ENCODE measurements around the gene APPBP2. TPM values are rescaled to one million over a fixed set of nuclear protein-coding genes. Genes with fewer than 3 reads are reported as not detected.

Gene APPBP2
- total and polyA plus RNA-seq, 12 donors: 5.5 to 63.4 (median 36.1) TPM

GRCh38 chr17:60416368-60416925, 109.6 kb downstream of the APPBP2 start:
- Histone ChIP-seq H3K36me3 (replicated peaks in 1 of 2) (no peaks in the 10 kb centered on the region), H3K9me3 (replicated peaks in 1 of 3) (no peaks in the 10 kb centered on the region), H3K27me3 (no peaks in the 10 kb centered on the region), H3K4me3 (no peak overlapping the region), H3K4me1 (replicated peaks in 1 of 2) (peaks cover 0 to 6% of the 10 kb centered on the region in 2 donors), H3K27ac (no peak overlapping the region)
- TF ChIP-seq, protein P1, sequence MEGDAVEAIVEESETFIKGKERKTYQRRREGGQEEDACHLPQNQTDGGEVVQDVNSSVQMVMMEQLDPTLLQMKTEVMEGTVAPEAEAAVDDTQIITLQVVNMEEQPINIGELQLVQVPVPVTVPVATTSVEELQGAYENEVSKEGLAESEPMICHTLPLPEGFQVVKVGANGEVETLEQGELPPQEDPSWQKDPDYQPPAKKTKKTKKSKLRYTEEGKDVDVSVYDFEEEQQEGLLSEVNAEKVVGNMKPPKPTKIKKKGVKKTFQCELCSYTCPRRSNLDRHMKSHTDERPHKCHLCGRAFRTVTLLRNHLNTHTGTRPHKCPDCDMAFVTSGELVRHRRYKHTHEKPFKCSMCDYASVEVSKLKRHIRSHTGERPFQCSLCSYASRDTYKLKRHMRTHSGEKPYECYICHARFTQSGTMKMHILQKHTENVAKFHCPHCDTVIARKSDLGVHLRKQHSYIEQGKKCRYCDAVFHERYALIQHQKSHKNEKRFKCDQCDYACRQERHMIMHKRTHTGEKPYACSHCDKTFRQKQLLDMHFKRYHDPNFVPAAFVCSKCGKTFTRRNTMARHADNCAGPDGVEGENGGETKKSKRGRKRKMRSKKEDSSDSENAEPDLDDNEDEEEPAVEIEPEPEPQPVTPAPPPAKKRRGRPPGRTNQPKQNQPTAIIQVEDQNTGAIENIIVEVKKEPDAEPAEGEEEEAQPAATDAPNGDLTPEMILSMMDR (IDR thresholded peaks at IDR 0.05): no peak
- TF ChIP-seq POLR2A (IDR thresholded peaks at IDR 0.05): no peak
- WGBS, 4 donors: 77 to 87% (median 84%) methylated on average over 2 of the region's 2 CpGs
- no peak for DNase-seq
- intact Hi-C loops (cut with DNase I): no loop called here

DNA sequence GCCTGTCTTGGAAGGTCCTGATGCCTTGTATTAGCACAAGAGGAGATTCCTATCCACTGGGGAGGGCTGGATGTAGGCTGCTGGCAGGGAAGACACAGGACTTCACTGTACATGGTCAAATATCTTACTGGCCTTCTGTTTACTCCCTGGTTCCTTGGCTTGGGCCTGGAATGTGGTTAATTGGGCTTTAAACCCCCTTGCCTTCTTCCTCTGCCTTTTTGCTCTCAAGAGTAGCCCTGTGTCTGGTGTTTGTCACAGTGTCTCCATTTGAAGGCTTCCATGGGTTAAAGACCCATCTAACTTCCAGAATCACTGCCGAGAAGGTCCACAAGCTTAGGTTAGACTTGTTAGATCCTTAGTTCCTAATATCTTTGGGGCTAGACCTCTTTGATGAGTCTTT, 110.9 kb downstream of the APPBP2 start:
- H3K4me1 ChIP-seq (replicated peaks in 1 of 2): no peaks in the 10 kb centered on the region
- H3K27me3 ChIP-seq: no peaks in the 10 kb centered on the region
- TF ChIP-seq POLR2A (IDR thresholded peaks at IDR 0.05): no peak
- TF ChIP-seq, protein P1 (IDR thresholded peaks at IDR 0.05): no peak
- DNase-seq: no peak
- WGBS, 4 donors: 80 to 100% (median 91%) methylated on average over 1 of the region's 1 CpG
- no peak overlapping the region for H3K4me3 ChIP-seq
- H3K9me3 ChIP-seq (replicated peaks in 1 of 3): no peaks in the 10 kb centered on the region
- no peaks in the 10 kb centered on the region for H3K36me3 ChIP-seq (replicated peaks in 1 of 2)
- H3K27ac ChIP-seq: no peak overlapping the region
- intact Hi-C loops (cut with DNase I): no loop called here

DNA sequence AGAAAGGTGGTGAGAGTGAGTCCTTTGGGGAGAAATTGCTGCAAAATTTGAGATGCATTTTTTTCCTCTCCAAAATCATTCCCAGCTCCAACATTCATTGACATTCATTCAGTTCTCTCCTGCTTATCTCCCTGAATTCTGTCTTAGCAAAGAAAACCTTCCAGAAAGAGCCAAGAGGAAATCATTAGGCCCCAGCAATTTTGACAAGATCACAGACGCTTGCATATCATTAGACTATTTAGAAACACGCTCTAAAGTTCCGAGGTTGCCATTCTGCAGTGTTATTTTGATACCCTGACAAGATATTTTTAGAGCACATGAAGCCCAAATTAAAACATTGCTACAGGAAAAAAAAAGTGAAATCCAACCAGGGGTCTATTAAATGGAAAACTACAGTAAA, 113.3 kb downstream of the APPBP2 start:
- Histone ChIP-seq H3K27ac (no peak overlapping the region), H3K4me1 (replicated peaks in 1 of 2) (no peaks in the 10 kb centered on the region), H3K36me3 (replicated peaks in 1 of 2) (no peaks in the 10 kb centered on the region), H3K4me3 (no peak overlapping the region), H3K9me3 (replicated peaks in 1 of 3) (no peaks in the 10 kb centered on the region), H3K27me3 (no peaks in the 10 kb centered on the region)
- TF ChIP-seq, protein P1 (IDR thresholded peaks at IDR 0.05): no peak
- no peak for TF ChIP-seq POLR2A (IDR thresholded peaks at IDR 0.05)
- DNase-seq: no peak
- 70 to 83% (median 73%) methylated on average over 3 of the region's 3 CpGs for WGBS, 4 donors
- intact Hi-C loops (cut with DNase I): no loop called here

- intact Hi-C loops (cut with DNase I): no loop called here
- Histone ChIP-seq H3K4me3 (no peak overlapping the region), H3K9me3 (replicated peaks in 1 of 3) (no peaks in the 10 kb centered on the region), H3K36me3 (replicated peaks in 1 of 2) (no peaks in the 10 kb centered on the region), H3K27me3 (no peaks in the 10 kb centered on the region), H3K4me1 (replicated peaks in 1 of 2) (no peaks in the 10 kb centered on the region), H3K27ac (no peak overlapping the region)
- DNase-seq: no peak
- WGBS, 4 donors: 88 to 95% (median 94%) methylated on average over 4 of the region's 4 CpGs
- TF ChIP-seq POLR2A (IDR thresholded peaks at IDR 0.05): no peak
- TF ChIP-seq, protein P1 (IDR thresholded peaks at IDR 0.05): no peak
These were observed 116.0 kb downstream of the APPBP2 start for GRCh38 chr17:60410001-60410400.
